Measurements from ENCODE around the gene ZFPM1. TPM values are rescaled to one million over a fixed set of nuclear protein-coding genes. Genes with fewer than 3 reads are reported as not detected.

Gene ZFPM1
- polyA plus RNA-seq (2011; rRNA removed) (0.16 and 0.22 TPM in 2 replicates), polyA minus RNA-seq (2011; rRNA and poly(A)+ RNA removed) (0.24 and 0.36 TPM in 2 replicates)

GRCh38 chr16:88453217-88453531 is at the start of gene ZFPM1:
ZFPM1 (plus strand) TSS chr16:88453280; CDS start chr16:88453639, 359 bp downstream.
- ChIA-PET CTCF (no interaction called here), POLR2A (interaction anchor here (0.6 kb wide), 1 partner anchor 117 kb away, joined by 6 read pairs; the partner anchor contains the start of gene ZC3H18)
- no peaks in the 10 kb centered on the region for H3K36me3 ChIP-seq (ENCODE audit: control insufficient read depth, insufficient read depth, low read length)
- DNase-seq (ENCODE audit: low read depth): no peak
- TF ChIP-seq CTCF (IDR thresholded peaks at IDR 0.05; ENCODE audit: insufficient read depth, low read depth, low read length): no peak
- peak within 1 kb of the TSS; percentile 66 for H3K4me3 ChIP-seq (ENCODE audit: low read depth, low read length)
- no peaks in the 10 kb centered on the region for H3K27me3 ChIP-seq (ENCODE audit: control insufficient read depth, insufficient read depth, low read length)

DNA sequence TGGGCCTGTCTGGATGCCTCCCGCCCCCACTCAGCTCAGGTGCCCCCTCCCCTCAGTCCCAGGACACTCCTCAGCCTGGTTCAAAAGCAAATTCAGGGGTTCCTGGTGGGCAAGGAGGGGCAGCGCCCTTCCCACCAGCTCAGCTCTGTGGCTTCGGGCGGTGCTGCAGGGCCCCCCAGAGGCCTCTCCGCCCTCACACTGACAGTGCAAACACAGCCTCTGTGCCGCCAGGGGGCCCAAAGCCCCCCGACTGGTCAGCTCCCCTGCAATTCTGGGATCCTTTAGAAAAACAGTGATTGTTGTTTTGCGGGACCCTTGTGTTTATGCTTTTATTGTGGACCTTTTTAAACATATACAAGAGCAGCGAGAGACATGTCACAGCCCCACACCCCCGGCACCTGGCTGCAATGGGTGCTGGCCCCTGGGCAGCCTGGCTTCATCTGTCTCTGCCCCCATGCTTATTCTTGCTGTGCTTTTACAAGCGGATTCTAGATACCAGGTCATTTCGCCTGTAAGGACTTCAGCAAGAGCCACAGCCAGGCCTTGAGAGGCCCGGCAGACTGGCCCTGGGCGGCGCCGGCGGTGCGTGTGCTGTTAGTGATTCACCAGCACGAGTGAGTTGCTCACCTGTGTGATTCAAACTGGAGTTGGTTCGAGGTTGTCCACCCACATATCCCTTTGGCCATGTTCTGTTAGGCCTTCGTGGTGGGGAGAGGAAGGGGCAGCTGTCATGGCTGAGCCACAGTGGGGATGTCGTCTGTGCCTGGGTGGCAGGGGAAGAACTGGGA is 49.1 kb upstream of the ZFPM1 start:
- DNase-seq (ENCODE audit: low read depth): no peak
- CTCF ChIA-PET: no interaction called here
- TF ChIP-seq CTCF (IDR thresholded peaks at IDR 0.05; ENCODE audit: insufficient read depth, low read depth, low read length): no peak
- POLR2A ChIA-PET: no interaction called here
- no peak overlapping the region for H3K4me3 ChIP-seq (ENCODE audit: low read depth, low read length)
- H3K36me3 ChIP-seq (ENCODE audit: control insufficient read depth, insufficient read depth, low read length): peaks cover 7% of the 10 kb centered on the region
- H3K27me3 ChIP-seq (ENCODE audit: control insufficient read depth, insufficient read depth, low read length): no peaks in the 10 kb centered on the region

- DNase-seq (ENCODE audit: low read depth): no peak
- H3K27me3 ChIP-seq (ENCODE audit: control insufficient read depth, insufficient read depth, low read length): no peaks in the 10 kb centered on the region
- TF ChIP-seq CTCF (IDR thresholded peaks at IDR 0.05; ENCODE audit: insufficient read depth, low read depth, low read length): no peak
- ChIA-PET POLR2A (no interaction called here), CTCF (no interaction called here)
- no peak overlapping the region for H3K4me3 ChIP-seq (ENCODE audit: low read depth, low read length)
- H3K36me3 ChIP-seq (ENCODE audit: control insufficient read depth, insufficient read depth, low read length): peaks cover 6% of the 10 kb centered on the region
Measured at GRCh38 chr16:88404769-88405168, 48.3 kb upstream of the ZFPM1 start.

DNA sequence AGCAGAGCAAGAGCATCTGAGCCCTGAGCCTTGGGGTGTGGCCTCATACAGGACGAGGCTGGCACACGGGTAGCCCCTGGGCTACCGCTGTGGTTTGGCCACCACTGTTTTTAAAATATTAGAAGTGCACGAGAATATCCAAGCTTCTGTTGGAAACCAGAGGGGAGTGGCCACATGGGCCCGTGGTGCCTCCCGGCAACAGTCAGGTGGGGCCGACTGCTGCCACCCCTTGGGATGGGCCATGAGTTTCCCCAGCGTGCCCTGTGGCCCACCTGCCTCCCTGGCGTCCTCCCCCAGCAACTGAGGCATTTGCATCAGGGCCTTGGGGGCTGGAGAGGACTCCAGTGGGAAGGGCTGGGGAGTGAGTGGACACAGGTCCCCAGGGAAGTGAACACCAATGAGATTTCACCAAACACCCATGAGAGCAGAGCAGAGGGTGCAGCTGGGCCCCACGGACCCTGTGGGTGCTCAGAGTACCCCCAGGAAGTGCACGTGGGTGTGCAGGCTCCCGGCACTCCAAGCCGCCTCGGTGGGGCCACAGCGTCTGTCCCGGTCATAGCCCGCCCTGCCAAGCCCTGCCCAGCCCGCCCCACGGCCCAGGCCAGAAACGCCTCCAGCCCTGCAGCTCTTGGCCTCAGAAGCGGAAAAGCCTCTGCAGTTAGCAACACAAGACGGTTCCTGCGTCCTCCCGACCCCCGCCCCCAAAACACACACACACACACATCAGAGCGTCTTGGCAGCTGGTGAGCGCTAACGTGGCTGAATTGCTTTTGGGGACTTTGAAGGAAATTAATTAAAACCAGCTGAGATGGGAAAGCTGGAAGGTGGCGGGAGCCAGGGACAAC is 47.6 kb upstream of the ZFPM1 start:
- no peak for TF ChIP-seq CTCF (IDR thresholded peaks at IDR 0.05; ENCODE audit: insufficient read depth, low read depth, low read length)
- POLR2A ChIA-PET: no interaction called here

More for the DNA sequence above, 47.6 kb upstream of the ZFPM1 start:
- no peak for DNase-seq (ENCODE audit: low read depth)
- CTCF ChIA-PET: no interaction called here
- H3K27me3 ChIP-seq (ENCODE audit: control insufficient read depth, insufficient read depth, low read length): no peaks in the 10 kb centered on the region
- H3K4me3 ChIP-seq (ENCODE audit: low read depth, low read length): no peak overlapping the region
- H3K36me3 ChIP-seq (ENCODE audit: control insufficient read depth, insufficient read depth, low read length): peaks cover 7% of the 10 kb centered on the region
